ENCODE measurements around the gene TMEM33. TPM values are rescaled to one million over a fixed set of nuclear protein-coding genes. Genes with fewer than 3 reads are reported as not detected.

TMEM33 gene
- total RNA-seq, 1 experiment from 2014 or later: 65.0 TPM

DNA sequence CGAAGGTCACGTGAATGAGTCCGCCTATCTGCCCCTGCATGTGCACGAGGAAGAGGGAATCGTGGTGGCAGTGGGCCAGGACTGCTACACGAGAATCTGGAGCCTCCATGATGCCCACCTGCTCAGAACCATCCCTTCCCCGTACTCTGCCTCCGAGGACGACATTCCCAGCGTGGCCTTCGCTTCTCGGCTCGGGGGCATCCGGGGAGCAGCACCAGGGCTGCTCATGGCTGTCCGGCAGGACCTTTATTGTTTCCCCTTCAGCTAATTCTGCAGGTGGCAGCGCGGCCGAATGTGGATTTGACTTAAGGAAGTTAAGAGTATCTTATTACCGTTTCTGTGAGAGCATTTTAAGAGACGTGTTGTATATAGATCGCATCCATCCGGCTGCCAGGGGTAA lies 47.5 kb downstream of the TMEM33 start:
- TF ChIP-seq EZH2 (IDR thresholded peaks at IDR 0.05; ENCODE audit: low read depth) (no peak), CTCF (conservative IDR thresholded peaks at IDR 0.05) (no peak)
- Histone ChIP-seq H3K27me3 (ENCODE audit: insufficient read depth, low read depth) (no peaks in the 10 kb centered on the region), H3K4me3 (no peak overlapping the region), H3K4me1 (replicated peaks; ENCODE audit: insufficient read depth) (no peaks in the 10 kb centered on the region), H3K27ac (no peak overlapping the region), H3K79me2 (ENCODE audit: low read depth) (no peaks in the 10 kb centered on the region), H3K9me3 (ENCODE audit: insufficient read depth, low read depth) (no peaks in the 10 kb centered on the region), H3F3A (ENCODE audit: insufficient read depth, low read depth) (no peaks in the 10 kb centered on the region), H2AFZ (no peak overlapping the region), H3K36me3 (ENCODE audit: low read depth) (no peaks in the 10 kb centered on the region), H3K4me2 (no peak overlapping the region), H4K20me1 (ENCODE audit: insufficient read depth) (no peaks in the 10 kb centered on the region), H3K9me2 (ENCODE audit: insufficient read depth) (no peaks in the 10 kb centered on the region)
- DNase-seq: no peak
- no TSS peak for BruUV-seq (replicated peaks)
- POLR2A ChIA-PET (ENCODE audit: unreplicated experiment): no interaction called here
- CTCF ChIA-PET: no interaction called here
- intact Hi-C loops (cut with micrococcal nuclease; ENCODE audit: unreplicated experiment): no loop called here

DNA sequence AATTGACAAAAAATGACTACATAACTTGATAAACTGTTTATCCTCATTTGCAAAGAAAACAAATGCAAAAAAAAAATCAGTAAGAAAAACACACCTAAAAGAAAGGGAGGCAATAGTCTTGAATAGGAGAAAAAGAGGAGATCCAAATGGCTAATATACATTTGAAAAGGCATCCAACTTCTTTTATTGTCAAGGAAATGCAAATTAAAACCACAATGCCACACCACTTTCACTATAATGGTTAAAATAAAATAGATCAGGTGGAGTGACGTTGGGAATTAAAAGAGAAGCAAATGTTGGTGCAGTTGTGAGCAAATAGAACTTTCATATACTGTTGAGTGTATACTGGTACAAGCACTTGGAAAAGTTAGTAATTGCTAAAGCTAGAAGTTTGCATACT lies 49.9 kb downstream of the TMEM33 start:
- no peak overlapping the region for H3K4me3 ChIP-seq
- H3K79me2 ChIP-seq (ENCODE audit: low read depth): no peaks in the 10 kb centered on the region
- DNase-seq: no peak
- no peaks in the 10 kb centered on the region for H3K36me3 ChIP-seq (ENCODE audit: low read depth)
- no peak overlapping the region for H2AFZ ChIP-seq
- no peaks in the 10 kb centered on the region for H3K9me3 ChIP-seq (ENCODE audit: insufficient read depth, low read depth)
- intact Hi-C loops (cut with micrococcal nuclease; ENCODE audit: unreplicated experiment): no loop called here
- no peak overlapping the region for H3K27ac ChIP-seq
- no TSS peak for BruUV-seq (replicated peaks)
- no peaks in the 10 kb centered on the region for H3K9me2 ChIP-seq (ENCODE audit: insufficient read depth)
- POLR2A ChIA-PET (ENCODE audit: unreplicated experiment): no interaction called here
- peaks cover 5% of the 10 kb centered on the region for H3K4me1 ChIP-seq (replicated peaks; ENCODE audit: insufficient read depth)
- CTCF ChIA-PET: no interaction called here
- no peak overlapping the region for H3K4me2 ChIP-seq
- TF ChIP-seq CTCF (conservative IDR thresholded peaks at IDR 0.05) (no peak), EZH2 (IDR thresholded peaks at IDR 0.05; ENCODE audit: low read depth) (no peak)
- no peaks in the 10 kb centered on the region for H3F3A ChIP-seq (ENCODE audit: insufficient read depth, low read depth)
- no peaks in the 10 kb centered on the region for H3K27me3 ChIP-seq (ENCODE audit: insufficient read depth, low read depth)
- no peaks in the 10 kb centered on the region for H4K20me1 ChIP-seq (ENCODE audit: insufficient read depth)

GRCh38 chr4:41989994-41990364 lies 54.8 kb downstream of the TMEM33 start:
- Histone ChIP-seq H3K9me3 (ENCODE audit: insufficient read depth, low read depth) (no peaks in the 10 kb centered on the region), H3K9me2 (ENCODE audit: insufficient read depth) (no peaks in the 10 kb centered on the region), H3K4me3 (peak overlapping the region; percentile 70), H3K4me2 (peak overlapping the region; percentile 85), H2AFZ (peak overlapping the region; percentile 97), H3K27me3 (ENCODE audit: insufficient read depth, low read depth) (no peaks in the 10 kb centered on the region), H3K4me1 (replicated peaks; ENCODE audit: insufficient read depth) (peaks cover 22% of the 10 kb centered on the region), H3K27ac (peak overlapping the region; percentile 33), H3K36me3 (ENCODE audit: low read depth) (no peaks in the 10 kb centered on the region), H4K20me1 (ENCODE audit: insufficient read depth) (no peaks in the 10 kb centered on the region), H3F3A (ENCODE audit: insufficient read depth, low read depth) (no peaks in the 10 kb centered on the region), H3K79me2 (ENCODE audit: low read depth) (peaks cover 31% of the 10 kb centered on the region)
- TF ChIP-seq CTCF (conservative IDR thresholded peaks at IDR 0.05) (no peak), EZH2 (IDR thresholded peaks at IDR 0.05; ENCODE audit: low read depth) (no peak)
- CTCF ChIA-PET: interaction anchor here (0.5 kb wide), 1 partner anchor 734 kb away, joined by 4 read pairs; no protein-coding TSS in a partner anchor
- TSS peak; percentile 97 for BruUV-seq (replicated peaks)
- intact Hi-C loops (cut with micrococcal nuclease; ENCODE audit: unreplicated experiment): loop anchor here (1.0 kb wide), 1 partner anchor 55 kb away; the partner anchor contains the start of gene TMEM33
- DNase-seq: no peak
- POLR2A ChIA-PET (ENCODE audit: unreplicated experiment): interaction anchor here (0.6 to 0.7 kb wide), 2 partner anchors 33 to 1939 kb away, joined by 3 to 4 read pairs; no protein-coding TSS in a partner anchor

Data from PC-9 (cell line).